K562 (cell line): ENCODE results near the gene PHKG1. TPM values are rescaled to one million over a fixed set of nuclear protein-coding genes. Genes with fewer than 3 reads are reported as not detected.

Experiments
- ATAC-seq: fragments of 200-7000 bp; cut with Tn5 transposase; 3 replicates; pipeline ENCODE4 v1.9.1; 2020; ENCODE audit warnings: moderate library complexity
- BruUV-seq: library from RNA; stranded (reverse); fragments of 400-500 nt; replicated peaks from 2 replicates; lab custom pipeline; 2021; lab: Mats Ljungman, UMichigan
- CTCF ChIA-PET: fragments of 300-600 bp; formaldehyde crosslinking; extraction: SDS; loops from one replicate; lab custom pipeline; 2021; ENCODE audit warnings: low intra/inter-chr PET ratio; lab: Yijun Ruan, JAX
- POLR2A ChIA-PET: fragments of 300-600, 350-650 bp; sonication (Branson Sonifier 250); formaldehyde crosslinking; extraction: SDS; loops from one replicate; lab custom pipeline; 2021; ENCODE audit warnings: antibody characterized with exemption, inconsistent platforms; lab: Yijun Ruan, JAX
- DNase-seq, 4 experiments: peaks; one replicate each; pipeline versions ENCODE4 v3.0.0 to v3.0.0-alpha.2; 2011 to 2018; ENCODE audit warnings: low spot score in 3 of 4, mixed read lengths in 3 of 4; ENCODE audit errors: extremely low read depth in 1 of 4
- FAIRE-seq: peaks from 2 replicates; lab custom pipeline; 2011; peaks lifted over from hg19 to GRCh38; lab: Jason Lieb, UNC
- H2AFZ ChIP-seq: 2 replicates; pipeline ENCODE4 v1.6.0; 2011; ENCODE audit warnings: low read depth, low read length, control low read depth, inconsistent platforms
- H3K27ac ChIP-seq: fragments of 200-600 bp; 3 replicates; pipeline ENCODE4 v1.8.0; 2011; ENCODE audit warnings: low read depth, mild to moderate bottlenecking, control low read depth, inconsistent platforms, low read length, moderate library complexity, mixed read lengths; ENCODE audit errors: extremely low read depth
- H3K27me3 ChIP-seq, 2 experiments: fragments of 300-600 bp in 1 of 2; 2 replicates in 1 of 2; 3 replicates in 1 of 2; pipeline versions ENCODE4 v1.6.0 to v1.8.0; 2011; ENCODE audit warnings: inconsistent platforms in 2 of 2, low read length in 2 of 2, mild to moderate bottlenecking in 1 of 2, mixed read lengths in 1 of 2, moderate library complexity in 1 of 2; ENCODE audit not compliant: control insufficient read depth in 2 of 2, insufficient read depth in 2 of 2
- H3K36me3 ChIP-seq: fragments of 300-600 bp; 3 replicates; pipeline ENCODE4 v1.8.0; 2011; ENCODE audit warnings: mild to moderate bottlenecking, low read length, inconsistent platforms; ENCODE audit not compliant: control insufficient read depth, insufficient read depth
- H3K4me1 ChIP-seq, 2 experiments: fragments of 200-600 bp in 1 of 2; replicated peaks in 1 of 2; 2 replicates in 1 of 2; 3 replicates in 1 of 2; pipeline versions ENCODE4 v1.5.1 to v1.8.0; 2011; ENCODE audit warnings: inconsistent platforms in 2 of 2, low read length in 2 of 2, mild to moderate bottlenecking in 1 of 2, mixed read lengths in 1 of 2, moderate library complexity in 1 of 2; ENCODE audit not compliant: control insufficient read depth in 2 of 2, insufficient read depth in 2 of 2
- H3K4me2 ChIP-seq: 2 replicates; pipeline ENCODE4 v1.6.1; 2011; ENCODE audit warnings: low read length, control low read depth, inconsistent platforms, mixed read lengths; ENCODE audit not compliant: insufficient read depth
- H3K4me3 ChIP-seq: fragments of 200-600 bp; sonication (generic), shearing (Covaris generic); 2 replicates; pipeline ENCODE4 v1.5.1; 2016; ENCODE audit warnings: control low read depth, inconsistent platforms
- H3K79me2 ChIP-seq: fragments of 200-600 bp; 3 replicates; pipeline ENCODE4 v1.8.0; 2011; ENCODE audit warnings: low read length, inconsistent platforms; ENCODE audit not compliant: control insufficient read depth, insufficient read depth
- H3K9ac ChIP-seq, 2 experiments: 2 replicates each; pipeline versions ENCODE4 v1.6.0 to v1.6.1; 2011; ENCODE audit warnings: low read depth in 2 of 2, low read length in 2 of 2, control low read depth in 1 of 2, inconsistent platforms in 1 of 2, mild to moderate bottlenecking in 1 of 2, mixed read lengths in 1 of 2; ENCODE audit not compliant: insufficient read depth in 1 of 2
- H3K9me1 ChIP-seq: one replicate; pipeline ENCODE4 v1.6.0; 2011; ENCODE audit warnings: inconsistent platforms, mild to moderate bottlenecking, low read length, moderate library complexity; ENCODE audit not compliant: control insufficient read depth, insufficient read depth
- H3K9me3 ChIP-seq: replicated peaks from 2 replicates; pipeline ENCODE4 v1.5.1; 2011; ENCODE audit warnings: low read depth, low read length, inconsistent platforms; ENCODE audit not compliant: control insufficient read depth, insufficient read depth
- H4K20me1 ChIP-seq: replicated peaks from 2 replicates; pipeline ENCODE4 v1.6.1; 2011; ENCODE audit warnings: low read length, inconsistent platforms, mixed read lengths; ENCODE audit not compliant: control insufficient read depth, insufficient read depth
- FOSL1 ChIP-seq: fragments of 200-800 bp; sonication (Bioruptor generic); conservative IDR thresholded peaks from 2 replicates; pipeline ENCODE4 v1.6.1; 2016; ENCODE audit warnings: missing genetic modification characterization, missing compliant biosample characterization
- FOXA3 ChIP-seq, 2 experiments: fragments of 450-650 bp in 1 of 2; sonication (generic) in 1 of 2; formaldehyde crosslinking; IDR thresholded peaks in 1 of 2; conservative IDR thresholded peaks in 1 of 2; 2 replicates each; pipeline versions ENCODE4 v1.4.0 to v1.8.0; 2020 to 2022; ENCODE audit warnings: mild to moderate bottlenecking in 2 of 2, missing genetic modification reagents in 1 of 2
- MTA2 ChIP-seq: fragments of 450-650 bp; IDR thresholded peaks from 2 replicates; pipeline ENCODE4 v1.6.1; 2016; ENCODE audit warnings: low read depth
- PPARD ChIP-seq: fragments of 250-450 bp; sonication (Bioruptor Pico); IDR thresholded peaks from 2 replicates; pipeline ENCODE4 v1.8.0; 2022; ENCODE audit warnings: inconsistent platforms, mild to moderate bottlenecking, moderate library complexity
- RAD51 ChIP-seq: fragments of 450-650 bp; IDR thresholded peaks from 2 replicates; pipeline ENCODE4 v1.7.1; 2016; ENCODE audit warnings: low read depth, mild to moderate bottlenecking, borderline replicate concordance
- SMAD3 ChIP-seq: fragments of 450-650 bp; formaldehyde crosslinking; conservative IDR thresholded peaks from 2 replicates; pipeline ENCODE4 v1.4.0; 2020; ENCODE audit warnings: mild to moderate bottlenecking
- TBP ChIP-seq: optimal IDR thresholded peaks from 2 replicates; pipeline ENCODE3; 2011; ENCODE audit warnings: low read depth, low read length, improper control_type of control experiment
- ZC3H11A ChIP-seq: IDR thresholded peaks from 2 replicates; pipeline ENCODE4 v1.6.1; 2012; ENCODE audit warnings: low read depth, low read length, improper control_type of control experiment
- ZNF140 ChIP-seq: fragments of 250-450 bp; sonication (Bioruptor Pico); IDR thresholded peaks from 2 replicates; pipeline ENCODE4 v1.8.0; 2021; ENCODE audit warnings: moderate library complexity, mild to moderate bottlenecking, inconsistent platforms
- ZNF764 ChIP-seq: fragments of 250-450 bp; sonication (Bioruptor Pico); IDR thresholded peaks from 2 replicates; pipeline ENCODE4 v1.4.0; 2020; ENCODE audit warnings: low read depth, mild to moderate bottlenecking, moderate library complexity
- WGBS: fragments of 100-300 bp; shearing (Covaris generic); methylation state at CpG from one replicate; pipeline ENCODE4 v1.1.6; 2016; ENCODE audit warnings: low coverage, mixed read lengths; ENCODE audit not compliant: insufficient coverage; ENCODE audit errors: missing lambda C conversion rate; 5-methylcytosine and 5-hydroxymethylcytosine counted together
- in situ Hi-C: fragments of 300-500 bp; cut with MboI; formaldehyde crosslinking; loops from 4 replicates; pipeline ENCODE4 v1.15.0; 2018; ENCODE audit warnings: inconsistent platforms, mixed read lengths
- intact Hi-C: fragments of 100-400 bp; cut with micrococcal nuclease; formaldehyde crosslinking; loops from 2 replicates; pipeline ENCODE4 v1.14.2; 2022
- polyA plus RNA-seq, 8 experiments: library from polyadenylated mRNA; depleted of rRNA in 4 of 8; stranded (reverse) in 5 of 8; unstranded in 3 of 8; fragments of >200 nt; fragmentation: Nextera tagmentation in 2 of 8; fragmentation: Illumina TruSeq in 1 of 8; extraction: Ambion mirVana in 2 of 8; extraction: Trizol in 1 of 8; gene quantifications; 2 replicates each; pipeline versions ENCODE4 v1.2.1 to v1.2.3, GENCODE V29; 2011 to 2014; ENCODE audit warnings: inconsistent platforms in 1 of 8, missing spikeins in 1 of 8
- total RNA-seq, 7 experiments: library from RNA; depleted of rRNA in 6 of 7; stranded (reverse); fragments of >200 nt in 6 of 7; fragmentation: Illumina TruSeq in 2 of 7; extraction: Trizol in 2 of 7; gene quantifications; 2 replicates each; pipeline versions ENCODE4 v1.2.1 to v1.2.3, GENCODE V29; 2011 to 2021; ENCODE audit warnings: low replicate concordance in 1 of 7
- TF ChIP-seq, protein P1 (sequence below): fragments of 450-650 bp; IDR thresholded peaks from 2 replicates; pipeline ENCODE4 v1.6.1; 2016; ENCODE audit warnings: mild to moderate bottlenecking, moderate library complexity

Gene PHKG1
- total and polyA plus RNA-seq, 9 of the 15 experiments (the other 6 are each of a cell fraction or from before 2014, with no cell fraction given): 0.10 to 0.83 (median 0.46) TPM

DNA sequence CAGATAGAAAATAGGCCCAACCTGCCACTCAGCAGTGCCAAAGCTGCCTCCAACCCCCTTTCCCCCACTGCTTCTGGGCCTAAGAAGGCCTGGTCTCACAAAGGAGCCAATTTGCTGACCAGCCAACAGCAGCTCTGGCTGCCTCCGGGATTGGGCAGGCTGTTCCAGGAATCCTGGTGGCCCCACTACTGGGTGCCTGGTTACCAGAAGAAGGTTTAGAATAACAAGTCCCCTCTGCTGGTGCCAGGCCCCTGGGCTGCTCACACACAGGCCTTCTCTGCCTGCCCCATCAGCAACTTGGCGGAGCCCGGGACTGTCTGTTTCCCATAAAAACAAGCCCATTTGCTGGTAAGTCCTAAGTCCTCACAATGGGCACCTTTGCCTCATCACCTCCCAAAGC, 1.2 kb downstream of the PHKG1 start:
- no peak for ATAC-seq
- FAIRE-seq: no peak
- Histone ChIP-seq H3K9ac (no peak overlapping the region), H2AFZ (no peak overlapping the region), H3K9me3 (no peaks in the 10 kb centered on the region), H3K4me2 (no peak overlapping the region), H3K79me2 (no peaks in the 10 kb centered on the region), H3K36me3 (peaks cover 4% of the 10 kb centered on the region; the same call in 1 of the 3 replicates), H3K27ac (no peak overlapping the region), H3K9me1 (peaks cover 2% of the 10 kb centered on the region), H4K20me1 (no peaks in the 10 kb centered on the region), H3K4me3 (no peak overlapping the region), H3K4me1 (peaks cover 0 to 8% of the 10 kb centered on the region in 2 experiments; a peak in 1 of 5 replicates), H3K27me3 (no peaks in the 10 kb centered on the region)
- intact Hi-C loops: no loop called here
- WGBS: 85% methylated on average over 3 of the region's 3 CpGs
- ChIA-PET CTCF (no interaction called here), POLR2A (interaction anchor here (0.9 to 3.3 kb wide), 2 partner anchors 8 to 13 kb away, joined by 4 to 16 read pairs; no protein-coding TSS in a partner anchor)
- BruUV-seq: no TSS peak
- in situ Hi-C loops: no loop called here
- no peak for DNase-seq
- TF ChIP-seq MTA2: no peak
- TF ChIP-seq PPARD (CRISPR knock-in tag): no peak
- no peak for TF ChIP-seq SMAD3 (CRISPR knock-in tag)
- no peak for TF ChIP-seq FOSL1 (tag)
- TF ChIP-seq RAD51: no peak
- TF ChIP-seq ZNF140: no peak
- TF ChIP-seq, protein P1, sequence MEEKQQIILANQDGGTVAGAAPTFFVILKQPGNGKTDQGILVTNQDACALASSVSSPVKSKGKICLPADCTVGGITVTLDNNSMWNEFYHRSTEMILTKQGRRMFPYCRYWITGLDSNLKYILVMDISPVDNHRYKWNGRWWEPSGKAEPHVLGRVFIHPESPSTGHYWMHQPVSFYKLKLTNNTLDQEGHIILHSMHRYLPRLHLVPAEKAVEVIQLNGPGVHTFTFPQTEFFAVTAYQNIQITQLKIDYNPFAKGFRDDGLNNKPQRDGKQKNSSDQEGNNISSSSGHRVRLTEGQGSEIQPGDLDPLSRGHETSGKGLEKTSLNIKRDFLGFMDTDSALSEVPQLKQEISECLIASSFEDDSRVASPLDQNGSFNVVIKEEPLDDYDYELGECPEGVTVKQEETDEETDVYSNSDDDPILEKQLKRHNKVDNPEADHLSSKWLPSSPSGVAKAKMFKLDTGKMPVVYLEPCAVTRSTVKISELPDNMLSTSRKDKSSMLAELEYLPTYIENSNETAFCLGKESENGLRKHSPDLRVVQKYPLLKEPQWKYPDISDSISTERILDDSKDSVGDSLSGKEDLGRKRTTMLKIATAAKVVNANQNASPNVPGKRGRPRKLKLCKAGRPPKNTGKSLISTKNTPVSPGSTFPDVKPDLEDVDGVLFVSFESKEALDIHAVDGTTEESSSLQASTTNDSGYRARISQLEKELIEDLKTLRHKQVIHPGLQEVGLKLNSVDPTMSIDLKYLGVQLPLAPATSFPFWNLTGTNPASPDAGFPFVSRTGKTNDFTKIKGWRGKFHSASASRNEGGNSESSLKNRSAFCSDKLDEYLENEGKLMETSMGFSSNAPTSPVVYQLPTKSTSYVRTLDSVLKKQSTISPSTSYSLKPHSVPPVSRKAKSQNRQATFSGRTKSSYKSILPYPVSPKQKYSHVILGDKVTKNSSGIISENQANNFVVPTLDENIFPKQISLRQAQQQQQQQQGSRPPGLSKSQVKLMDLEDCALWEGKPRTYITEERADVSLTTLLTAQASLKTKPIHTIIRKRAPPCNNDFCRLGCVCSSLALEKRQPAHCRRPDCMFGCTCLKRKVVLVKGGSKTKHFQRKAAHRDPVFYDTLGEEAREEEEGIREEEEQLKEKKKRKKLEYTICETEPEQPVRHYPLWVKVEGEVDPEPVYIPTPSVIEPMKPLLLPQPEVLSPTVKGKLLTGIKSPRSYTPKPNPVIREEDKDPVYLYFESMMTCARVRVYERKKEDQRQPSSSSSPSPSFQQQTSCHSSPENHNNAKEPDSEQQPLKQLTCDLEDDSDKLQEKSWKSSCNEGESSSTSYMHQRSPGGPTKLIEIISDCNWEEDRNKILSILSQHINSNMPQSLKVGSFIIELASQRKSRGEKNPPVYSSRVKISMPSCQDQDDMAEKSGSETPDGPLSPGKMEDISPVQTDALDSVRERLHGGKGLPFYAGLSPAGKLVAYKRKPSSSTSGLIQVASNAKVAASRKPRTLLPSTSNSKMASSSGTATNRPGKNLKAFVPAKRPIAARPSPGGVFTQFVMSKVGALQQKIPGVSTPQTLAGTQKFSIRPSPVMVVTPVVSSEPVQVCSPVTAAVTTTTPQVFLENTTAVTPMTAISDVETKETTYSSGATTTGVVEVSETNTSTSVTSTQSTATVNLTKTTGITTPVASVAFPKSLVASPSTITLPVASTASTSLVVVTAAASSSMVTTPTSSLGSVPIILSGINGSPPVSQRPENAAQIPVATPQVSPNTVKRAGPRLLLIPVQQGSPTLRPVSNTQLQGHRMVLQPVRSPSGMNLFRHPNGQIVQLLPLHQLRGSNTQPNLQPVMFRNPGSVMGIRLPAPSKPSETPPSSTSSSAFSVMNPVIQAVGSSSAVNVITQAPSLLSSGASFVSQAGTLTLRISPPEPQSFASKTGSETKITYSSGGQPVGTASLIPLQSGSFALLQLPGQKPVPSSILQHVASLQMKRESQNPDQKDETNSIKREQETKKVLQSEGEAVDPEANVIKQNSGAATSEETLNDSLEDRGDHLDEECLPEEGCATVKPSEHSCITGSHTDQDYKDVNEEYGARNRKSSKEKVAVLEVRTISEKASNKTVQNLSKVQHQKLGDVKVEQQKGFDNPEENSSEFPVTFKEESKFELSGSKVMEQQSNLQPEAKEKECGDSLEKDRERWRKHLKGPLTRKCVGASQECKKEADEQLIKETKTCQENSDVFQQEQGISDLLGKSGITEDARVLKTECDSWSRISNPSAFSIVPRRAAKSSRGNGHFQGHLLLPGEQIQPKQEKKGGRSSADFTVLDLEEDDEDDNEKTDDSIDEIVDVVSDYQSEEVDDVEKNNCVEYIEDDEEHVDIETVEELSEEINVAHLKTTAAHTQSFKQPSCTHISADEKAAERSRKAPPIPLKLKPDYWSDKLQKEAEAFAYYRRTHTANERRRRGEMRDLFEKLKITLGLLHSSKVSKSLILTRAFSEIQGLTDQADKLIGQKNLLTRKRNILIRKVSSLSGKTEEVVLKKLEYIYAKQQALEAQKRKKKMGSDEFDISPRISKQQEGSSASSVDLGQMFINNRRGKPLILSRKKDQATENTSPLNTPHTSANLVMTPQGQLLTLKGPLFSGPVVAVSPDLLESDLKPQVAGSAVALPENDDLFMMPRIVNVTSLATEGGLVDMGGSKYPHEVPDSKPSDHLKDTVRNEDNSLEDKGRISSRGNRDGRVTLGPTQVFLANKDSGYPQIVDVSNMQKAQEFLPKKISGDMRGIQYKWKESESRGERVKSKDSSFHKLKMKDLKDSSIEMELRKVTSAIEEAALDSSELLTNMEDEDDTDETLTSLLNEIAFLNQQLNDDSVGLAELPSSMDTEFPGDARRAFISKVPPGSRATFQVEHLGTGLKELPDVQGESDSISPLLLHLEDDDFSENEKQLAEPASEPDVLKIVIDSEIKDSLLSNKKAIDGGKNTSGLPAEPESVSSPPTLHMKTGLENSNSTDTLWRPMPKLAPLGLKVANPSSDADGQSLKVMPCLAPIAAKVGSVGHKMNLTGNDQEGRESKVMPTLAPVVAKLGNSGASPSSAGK: no peak
- no peak for TF ChIP-seq ZC3H11A
- no peak for TF ChIP-seq TBP
- no peak for TF ChIP-seq FOXA3 (CRISPR knock-in tag; conservative IDR thresholded peaks at IDR 0.05 in 1 of 2, IDR thresholded peaks at IDR 0.05 in 1 of 2)
- TF ChIP-seq ZNF764 (CRISPR knock-in tag): no peak
